Suprapubic skin (tissue), 3 donors: ENCODE measurements around the gene ISG20L2.
A peak's percentile ranks its signal among the peaks of the same experiment; 100 is the strongest.

ENCODE experiments used
- CTCF ChIP-seq, 2 donors: fragments of 200-600 bp in 1 of 2; fragments of 450-650 bp in 1 of 2; sonication (generic) in 1 of 2; IDR thresholded peaks; one replicate each; pipeline ENCODE4 v1.5.1; 2016 to 2019; ENCODE audit warnings: antibody characterized with exemption in 2 of 2, mild to moderate bottlenecking in 1 of 2, moderate library complexity in 1 of 2
- POLR2A ChIP-seq, 2 donors: fragments of 450-650 bp; IDR thresholded peaks; one replicate each; pipeline ENCODE4 v1.6.1; 2017; ENCODE audit warnings: antibody characterized with exemption in 2 of 2, mild to moderate bottlenecking in 2 of 2, moderate library complexity in 2 of 2

DNA sequence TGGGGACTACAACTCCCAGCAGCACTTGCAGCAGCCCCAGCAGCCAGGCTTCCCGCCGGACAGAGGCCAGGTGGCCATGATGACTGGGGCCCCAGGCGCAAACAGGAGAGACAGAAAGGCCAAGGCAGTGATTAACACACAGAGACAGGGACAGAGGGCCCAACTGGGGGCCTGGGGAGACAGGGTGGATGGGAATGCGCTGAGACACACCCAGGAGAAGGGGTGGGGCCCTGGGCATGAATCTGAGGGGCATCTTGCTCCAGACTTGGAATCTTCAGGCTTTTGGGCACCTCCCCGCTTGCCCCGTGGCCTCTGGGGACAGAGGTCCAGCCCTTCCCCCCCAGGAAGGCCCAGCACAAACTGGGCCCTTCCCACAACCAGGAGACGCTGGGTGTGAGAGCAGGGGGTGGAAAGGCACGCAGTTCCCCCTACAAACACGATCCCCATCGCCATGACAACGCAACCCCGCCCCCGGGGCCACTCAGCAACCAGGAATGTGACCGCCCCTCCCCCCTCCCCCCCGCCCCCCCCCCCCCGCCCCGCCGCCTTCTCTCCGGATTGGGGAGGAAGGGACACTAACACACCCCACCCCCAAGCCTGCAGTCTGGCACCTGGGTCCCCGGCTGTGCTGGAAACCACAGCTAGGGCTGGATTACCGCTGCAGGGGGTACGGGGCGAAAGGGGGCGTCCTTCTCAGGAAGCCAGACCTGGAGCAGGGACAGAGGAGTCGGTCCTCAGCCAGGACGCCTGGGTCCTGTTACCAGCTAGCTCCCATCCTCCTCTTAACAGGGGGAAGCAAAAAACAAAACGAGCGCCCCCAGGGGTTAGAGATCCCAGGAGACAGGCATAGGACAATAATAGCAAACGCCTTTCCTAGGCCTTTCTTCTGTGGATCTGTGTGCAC lies 18.4 kb upstream of the ISG20L2 start:
- TF ChIP-seq CTCF (IDR thresholded peaks at IDR 0.05): peak in 1 of 2 donors; percentile 6
- TF ChIP-seq POLR2A (IDR thresholded peaks at IDR 0.05): peak in 1 of 2 donors; percentile 34
